Prostate gland (tissue), 2 donors: ENCODE results near the gene DYNC2LI1. TPM values are rescaled to one million over a fixed set of nuclear protein-coding genes. Genes with fewer than 3 reads are reported as not detected.

ENCODE experiments used
- DNase-seq: peaks from one replicate; pipeline ENCODE4 v3.0.0-alpha.2; 2019; ENCODE audit warnings: low spot score
- H3K27ac ChIP-seq, 2 donors: fragments of 200-600 bp; sonication (generic); 2 replicates each; pipeline ENCODE4 v1.5.1; 2017 to 2019
- H3K27me3 ChIP-seq: fragments of 200-600 bp; sonication (generic); replicated peaks from 2 replicates; pipeline ENCODE4 v1.5.1; 2019; ENCODE audit not compliant: insufficient read depth
- H3K36me3 ChIP-seq, 2 donors: fragments of 200-600 bp; sonication (generic); 1 replicate in 1 of 2; 2 replicates in 1 of 2; pipeline versions ENCODE4 v1.5.1 to v1.8.1; 2017 to 2019
- H3K4me1 ChIP-seq: fragments of 200-600 bp; sonication (generic); replicated peaks from 2 replicates; pipeline ENCODE4 v1.5.1; 2019
- H3K4me3 ChIP-seq, 2 donors: fragments of 200-600 bp; sonication (generic); 2 replicates each; pipeline ENCODE4 v1.5.1; 2017 to 2019
- H3K9me3 ChIP-seq: fragments of 200-600 bp; sonication (generic); 2 replicates; pipeline ENCODE4 v1.5.1; 2017
- POLR2A ChIP-seq: fragments of 450-650 bp; IDR thresholded peaks from one replicate; pipeline ENCODE4 v1.6.1; 2016; ENCODE audit warnings: antibody characterized with exemption, mild to moderate bottlenecking
- POLR2AphosphoS5 ChIP-seq: sonication (generic); formaldehyde crosslinking; IDR thresholded peaks from one replicate; pipeline ENCODE4 v1.6.1; 2017; ENCODE audit warnings: antibody characterized with exemption
- WGBS: methylation state at CpG from one replicate; pipeline ENCODE4 v1.1.5; 2018; 5-methylcytosine and 5-hydroxymethylcytosine counted together
- intact Hi-C: fragments of 100-400 bp; cut with DNase I; formaldehyde crosslinking; loops from one replicate; pipeline ENCODE4 v1.14.2; 2022
- small RNA-seq, 2 donors: library from RNA; depleted of rRNA; stranded (forward); fragments of <200 nt; gene quantifications; one replicate each; pipeline ENCODE3, GENCODE V24; 2016
- total RNA-seq, 2 donors: library from RNA; depleted of rRNA; stranded (reverse); fragments of >200 nt; gene quantifications; one replicate each; pipeline ENCODE4 v1.1.0, GENCODE V29; 2016
- TF ChIP-seq, protein P1 (sequence below), 4 experiments: fragments of 200-600 bp in 2 of 4; fragments of 450-650 bp in 2 of 4; sonication (generic) in 2 of 4; IDR thresholded peaks; 1 replicate in 3 of 4; 2 replicates in 1 of 4; pipeline ENCODE4 v1.5.1; 2016 to 2019; ENCODE audit warnings: antibody characterized with exemption in 4 of 4, mild to moderate bottlenecking in 2 of 4, moderate library complexity in 2 of 4

Gene DYNC2LI1
- total RNA-seq, 2 donors from 2014 or later = 26.1 to 27.3 TPM

DNA sequence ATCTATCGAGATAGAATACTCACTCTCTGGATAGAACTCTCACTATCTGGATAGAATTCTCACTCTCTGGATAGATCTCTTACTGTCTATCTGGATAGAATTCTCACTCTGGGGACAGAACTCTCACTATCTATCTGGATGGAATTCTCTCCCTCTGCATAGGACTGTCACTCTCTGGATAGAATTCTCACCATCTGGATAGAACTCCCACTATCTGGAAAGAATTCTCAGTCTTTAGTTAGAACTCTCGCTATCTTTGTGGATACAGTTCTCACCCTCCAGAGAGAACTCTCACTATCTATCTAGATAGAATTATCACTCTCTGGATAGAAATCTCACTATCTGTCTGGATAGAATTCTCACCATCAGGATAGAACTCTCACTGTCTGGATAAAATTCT is 81.5 kb downstream of the DYNC2LI1 start:
- Histone ChIP-seq H3K4me1 (no peaks in the 10 kb centered on the region), H3K4me3 (no peak overlapping the region), H3K36me3 (no peaks in the 10 kb centered on the region), H3K27ac (no peak overlapping the region), H3K9me3 (no peaks in the 10 kb centered on the region), H3K27me3 (peaks cover 5% of the 10 kb centered on the region)
- intact Hi-C loops = no loop called here
- WGBS = 87% methylated on average over 2 of the region's 2 CpGs
- TF ChIP-seq, protein P1, sequence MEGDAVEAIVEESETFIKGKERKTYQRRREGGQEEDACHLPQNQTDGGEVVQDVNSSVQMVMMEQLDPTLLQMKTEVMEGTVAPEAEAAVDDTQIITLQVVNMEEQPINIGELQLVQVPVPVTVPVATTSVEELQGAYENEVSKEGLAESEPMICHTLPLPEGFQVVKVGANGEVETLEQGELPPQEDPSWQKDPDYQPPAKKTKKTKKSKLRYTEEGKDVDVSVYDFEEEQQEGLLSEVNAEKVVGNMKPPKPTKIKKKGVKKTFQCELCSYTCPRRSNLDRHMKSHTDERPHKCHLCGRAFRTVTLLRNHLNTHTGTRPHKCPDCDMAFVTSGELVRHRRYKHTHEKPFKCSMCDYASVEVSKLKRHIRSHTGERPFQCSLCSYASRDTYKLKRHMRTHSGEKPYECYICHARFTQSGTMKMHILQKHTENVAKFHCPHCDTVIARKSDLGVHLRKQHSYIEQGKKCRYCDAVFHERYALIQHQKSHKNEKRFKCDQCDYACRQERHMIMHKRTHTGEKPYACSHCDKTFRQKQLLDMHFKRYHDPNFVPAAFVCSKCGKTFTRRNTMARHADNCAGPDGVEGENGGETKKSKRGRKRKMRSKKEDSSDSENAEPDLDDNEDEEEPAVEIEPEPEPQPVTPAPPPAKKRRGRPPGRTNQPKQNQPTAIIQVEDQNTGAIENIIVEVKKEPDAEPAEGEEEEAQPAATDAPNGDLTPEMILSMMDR (IDR thresholded peaks at IDR 0.05) = no peak
- TF ChIP-seq POLR2A = no peak
- no peak for TF ChIP-seq POLR2AphosphoS5
- DNase-seq = no peak

Small RNA genes lying within 50 kb of the gene (small RNA-seq; reads per million reads assigned to genes)
- gene RN7SKP66 = 0 reads per million in 2 donors

Other genes with a start within 250 kb of the DYNC2LI1 start
- 10 to 100 TPM; 41.1 to 54.3 TPM for gene THADA, start 178.0 kb upstream of the DYNC2LI1 start, total RNA-seq
- gene PLEKHH2, start 136.8 kb upstream of the DYNC2LI1 start, total RNA-seq = 10 to 100 TPM in 1 of 2 donors, 1 to 10 TPM in 1; 5.9 to 25.2 TPM
- 1 to 10 TPM in 1 of 2 donors, under 1 TPM in 1; 0.91 to 2.3 TPM for gene C1GALT1C1L, start 97.6 kb upstream of the DYNC2LI1 start, total RNA-seq
- not detected for gene ABCG5, start 64.8 kb downstream of the DYNC2LI1 start, total RNA-seq
- under 1 TPM in 1 of 2 donors, not detected in 1; 0.57 TPM for gene ABCG8, start 64.9 kb downstream of the DYNC2LI1 start, total RNA-seq
- gene LRPPRC, start 221.9 kb downstream of the DYNC2LI1 start, total RNA-seq = 10 to 100 TPM; 49.3 to 82.3 TPM